Measurements from ENCODE around the gene PPAT.
"Not testable (repeated sequence)": the region's sequence is repeated elsewhere in the genome, so short reads cannot be mapped to it uniquely, and the experiment has no call there.

GRCh38 chr4:56449475-56449874 lies 14.1 kb upstream of the PPAT start:
- not testable (repeated sequence) for TF ChIP-seq CTCF (IDR thresholded peaks at IDR 0.05); EZH2 (IDR thresholded peaks at IDR 0.05; ENCODE audit: borderline replicate concordance, insufficient read depth, low read depth, low read length, poor library complexity, severe bottlenecking)
